HS-27A (cell line): ENCODE measurements around the gene ACP4.

ENCODE experiments used
- DNase-seq: peaks from one replicate; pipeline ENCODE4 v3.0.0-alpha.2; 2012; ENCODE audit warnings: low read depth, missing footprints

The ACP4 gene

GRCh38 chr19:50822661-50823208 lies 32.5 kb downstream of the ACP4 start:
- DNase-seq, result no peak

GRCh38 chr19:50823389-50824042 lies 33.3 kb downstream of the ACP4 start, which contains the start of gene KLK1:
Gene KLK1 (minus strand): TSS chr19:50823787. CDS start chr19:50823748, 39 bp downstream.
- no peak for DNase-seq

GRCh38 chr19:50826492-50827240 lies 36.5 kb downstream of the ACP4 start:
- no peak for DNase-seq

GRCh38 chr19:50827476-50827875 lies 37.3 kb downstream of the ACP4 start:
- DNase-seq, result no peak

DNA sequence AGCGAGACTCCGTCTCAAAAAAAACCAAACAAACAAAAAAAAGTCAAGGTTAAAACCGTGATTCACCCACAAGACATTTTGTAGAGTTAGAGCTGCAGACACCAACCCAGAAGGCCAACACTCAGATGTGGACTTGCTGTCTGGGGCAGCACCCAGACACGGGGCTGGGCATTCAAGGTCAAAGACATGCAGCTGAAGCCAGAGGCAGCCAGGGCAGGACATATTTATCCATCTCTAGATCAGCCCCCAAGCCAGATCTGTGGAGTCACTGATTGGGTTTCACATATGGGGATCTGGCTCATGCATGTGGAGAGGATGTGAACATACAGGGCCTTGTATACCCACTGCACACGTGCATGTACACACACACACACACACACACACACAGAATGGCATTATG lies 39.6 kb downstream of the ACP4 start:
- DNase-seq, result no peak

GRCh38 chr19:50830266-50831025 lies 40.2 kb downstream of the ACP4 start:
- no peak for DNase-seq

- no peak for DNase-seq
Measured at GRCh38 chr19:50831026-50831396, 40.8 kb downstream of the ACP4 start.

GRCh38 chr19:50832666-50833065 lies 42.5 kb downstream of the ACP4 start:
- DNase-seq, result no peak

DNA sequence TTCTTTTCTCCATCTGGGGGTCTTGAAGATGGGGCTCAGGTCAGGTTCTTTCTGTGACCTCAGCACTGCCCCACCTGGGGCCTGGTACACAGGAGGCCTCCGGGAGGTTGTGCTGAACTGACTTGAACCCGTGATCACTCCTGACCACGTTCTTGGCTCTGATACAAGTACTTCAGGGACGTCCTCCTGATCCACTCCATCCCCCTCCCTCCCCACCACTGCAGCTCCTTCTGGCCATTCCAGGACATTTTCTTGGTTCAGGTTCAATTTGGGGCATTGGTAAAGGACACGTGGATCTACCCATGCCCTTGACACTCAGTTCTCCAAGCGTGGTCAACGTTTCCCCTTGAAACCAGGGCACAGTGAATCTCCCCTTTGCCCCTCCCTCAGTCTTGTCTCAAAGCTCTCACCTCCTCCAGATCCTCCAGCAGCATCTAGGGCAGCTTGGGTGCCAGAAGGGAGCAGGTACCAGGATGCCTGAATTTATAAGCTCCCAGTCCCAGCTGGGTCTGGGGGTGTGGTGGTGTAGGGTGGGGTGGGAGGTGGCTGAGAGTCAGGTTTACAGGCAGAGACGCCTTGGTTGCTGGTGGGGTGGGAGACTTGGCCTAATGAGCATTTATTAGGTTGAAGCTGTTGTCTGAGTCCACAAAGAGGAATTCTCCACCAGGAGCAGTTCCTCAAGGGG lies 43.0 kb downstream of the ACP4 start, which contains the start of gene KLK15:
TSS of gene KLK15 (minus strand) at position 458 of the 685 bp plus-strand sequence. CDS start 2,082 bp downstream, outside the sequence.
- no peak for DNase-seq

DNA sequence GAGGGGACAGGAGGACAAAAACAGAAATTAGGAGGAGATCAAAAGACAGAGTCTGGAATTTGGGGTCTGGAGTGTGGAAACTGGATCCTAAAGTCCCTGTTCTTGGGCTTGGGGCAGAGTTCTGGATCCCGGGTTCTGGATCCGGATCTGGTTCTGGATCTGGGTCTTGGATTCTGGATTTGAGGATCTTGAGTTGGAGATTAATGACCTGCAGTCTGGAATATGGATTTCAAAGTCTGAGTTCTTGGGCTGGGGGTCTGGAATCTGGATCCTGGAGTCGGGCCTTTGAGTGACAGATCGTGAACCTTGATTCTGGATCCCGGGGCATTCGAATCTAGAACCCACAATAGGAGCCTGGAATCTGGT lies 43.6 kb downstream of the ACP4 start:
- DNase-seq, result no peak

- DNase-seq, result no peak
Measured at GRCh38 chr19:50835103-50835784, 45.0 kb downstream of the ACP4 start.

- no peak for DNase-seq
Measured at GRCh38 chr19:50835785-50836542, 45.7 kb downstream of the ACP4 start.

- DNase-seq, result no peak
Measured at GRCh38 chr19:50836543-50837195, 46.5 kb downstream of the ACP4 start.

GRCh38 chr19:50837300-50837699 lies 47.1 kb downstream of the ACP4 start:
- no peak for DNase-seq

DNA sequence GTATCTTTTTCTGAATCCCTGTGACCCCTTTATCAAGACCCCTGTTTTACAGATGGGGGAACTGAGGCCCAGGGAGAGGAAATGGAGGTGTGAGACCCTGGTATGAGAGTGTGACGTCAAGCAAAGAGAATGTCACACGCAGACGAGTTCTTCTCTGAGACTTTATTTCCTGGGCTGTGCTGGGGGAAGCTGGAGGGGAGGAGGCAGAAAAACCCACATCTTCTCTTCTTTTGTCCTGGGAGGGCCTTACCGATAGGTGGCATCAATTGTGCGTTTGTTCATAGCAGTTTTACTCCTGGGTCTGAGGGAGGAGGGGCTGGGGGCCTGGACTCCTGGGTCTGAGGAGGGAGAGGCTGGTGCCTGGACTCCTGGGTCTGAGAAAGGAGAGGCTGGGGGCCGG lies 48.0 kb downstream of the ACP4 start:
- DNase-seq, result no peak

- no peak for DNase-seq
Measured at GRCh38 chr19:50839712-50840655, 49.8 kb downstream of the ACP4 start.

GRCh38 chr19:50842130-50842529 lies 51.9 kb downstream of the ACP4 start:
- DNase-seq, result no peak

- no peak for DNase-seq
Measured at GRCh38 chr19:50843205-50843604, 53.0 kb downstream of the ACP4 start.

DNA sequence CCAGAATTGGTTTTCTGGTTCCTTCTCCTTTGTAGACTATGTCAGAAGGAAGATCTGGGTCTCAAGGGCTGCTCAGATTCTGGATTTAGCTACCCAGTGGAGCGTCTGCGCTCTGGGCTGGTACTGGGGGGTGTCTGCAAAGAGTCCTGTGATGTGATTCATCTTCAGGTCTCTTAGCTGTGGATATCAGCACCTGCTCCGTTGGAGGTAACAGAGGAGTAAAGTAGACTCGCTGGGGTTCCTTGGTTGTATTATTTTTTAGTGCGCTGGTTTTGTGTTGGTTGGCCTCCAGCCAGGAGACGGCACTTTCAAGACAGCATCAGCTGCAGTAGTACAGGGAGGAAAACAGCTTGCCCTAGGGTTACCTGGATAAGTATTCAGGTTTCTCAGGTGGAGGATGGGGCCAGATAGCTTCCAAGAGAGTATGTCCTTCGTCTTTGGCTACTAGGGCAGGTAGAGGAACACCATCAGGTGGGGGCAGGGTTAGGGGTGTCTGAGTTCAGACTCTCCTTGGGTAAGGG lies 53.5 kb downstream of the ACP4 start:
- DNase-seq, result no peak
